DND-41 (cell line): ENCODE results near the gene CYREN.

Source experiments
- ATAC-seq: fragments of 200-7000 bp; cut with Tn5 transposase; 3 replicates; pipeline ENCODE4 v1.9.1; 2021; ENCODE audit warnings: low read depth; ENCODE audit not compliant: insufficient read depth
- DNase-seq: peaks from one replicate; pipeline ENCODE4 v3.0.0-alpha.2; 2020
- H2AFZ ChIP-seq: 2 replicates; pipeline ENCODE4 v1.6.0; 2012; ENCODE audit warnings: low read depth, low read length
- H3K27ac ChIP-seq: 2 replicates; pipeline ENCODE4 v1.5.1; 2012; ENCODE audit warnings: low read length, inconsistent platforms
- H3K27me3 ChIP-seq: fragments of 200-600 bp; sonication (generic); 2 replicates; pipeline ENCODE4 v1.6.0; 2012; ENCODE audit warnings: low read length, mild to moderate bottlenecking, inconsistent platforms; ENCODE audit not compliant: insufficient read depth, poor library complexity
- H3K36me3 ChIP-seq: 2 replicates; pipeline ENCODE4 v1.5.1; 2012; ENCODE audit warnings: low read length, inconsistent platforms; ENCODE audit not compliant: insufficient read depth
- H3K4me1 ChIP-seq: 2 replicates; pipeline ENCODE4 v1.5.1; 2012; ENCODE audit warnings: mild to moderate bottlenecking, low read length; ENCODE audit not compliant: insufficient read depth
- H3K4me2 ChIP-seq: 2 replicates; pipeline ENCODE4 v1.6.0; 2012; ENCODE audit warnings: mild to moderate bottlenecking, moderate library complexity, low read length, inconsistent platforms; ENCODE audit not compliant: insufficient read depth
- H3K4me3 ChIP-seq, 2 experiments: fragments of 200-600 bp in 1 of 2; shearing (Covaris generic) in 1 of 2; 2 replicates each; pipeline ENCODE4 v1.5.1; 2012 to 2016; ENCODE audit warnings: inconsistent platforms in 2 of 2, low read length in 2 of 2, mild to moderate bottlenecking in 2 of 2, low read depth in 1 of 2, moderate library complexity in 1 of 2
- H3K79me2 ChIP-seq: 2 replicates; pipeline ENCODE4 v1.6.0; 2012; ENCODE audit warnings: low read length, inconsistent platforms; ENCODE audit not compliant: insufficient read depth
- H3K9ac ChIP-seq: 2 replicates; pipeline ENCODE4 v1.6.0; 2012; ENCODE audit warnings: low read depth, mild to moderate bottlenecking, inconsistent platforms, low read length, moderate library complexity
- H3K9me3 ChIP-seq: 2 replicates; pipeline ENCODE4 v1.5.1; 2012; ENCODE audit warnings: low read length, moderate library complexity, mild to moderate bottlenecking, inconsistent platforms; ENCODE audit not compliant: insufficient read depth, severe bottlenecking
- H4K20me1 ChIP-seq: 2 replicates; pipeline ENCODE4 v1.6.0; 2012; ENCODE audit warnings: low read length; ENCODE audit not compliant: insufficient read depth
- CTCF ChIP-seq: IDR thresholded peaks from 2 replicates; pipeline ENCODE4 v1.5.1; 2012; ENCODE audit warnings: borderline replicate concordance, low read length, moderate library complexity, mild to moderate bottlenecking; ENCODE audit not compliant: poor library complexity, severe bottlenecking; ENCODE audit errors: extremely low read depth
- EZH2 ChIP-seq: IDR thresholded peaks from 3 replicates; pipeline ENCODE4 v1.6.1; 2012; ENCODE audit warnings: borderline replicate concordance, low read depth, mild to moderate bottlenecking, moderate library complexity, low read length, inconsistent platforms; ENCODE audit not compliant: severe bottlenecking

CYREN gene

GRCh38 chr7:135165862-135166261, 4.6 kb downstream of the CYREN start:
- H3K27ac ChIP-seq = no peak overlapping the region
- no peak overlapping the region for H3K4me3 ChIP-seq

GRCh38 chr7:135164357-135165061, 6.0 kb downstream of the CYREN start:
- no peak overlapping the region for H3K4me2 ChIP-seq
- H3K79me2 ChIP-seq = peaks cover 23% of the 10 kb centered on the region
- H3K9ac ChIP-seq = no peak overlapping the region
- H4K20me1 ChIP-seq = peaks cover 10% of the 10 kb centered on the region; the same call in 1 of the 2 replicates
- no peak overlapping the region for H3K27ac ChIP-seq
- H3K9me3 ChIP-seq = no peaks in the 10 kb centered on the region
- no peak overlapping the region for H3K4me3 ChIP-seq
- H2AFZ ChIP-seq = no peak overlapping the region
- peaks cover 54% of the 10 kb centered on the region for H3K36me3 ChIP-seq
- peaks cover 33% of the 10 kb centered on the region for H3K4me1 ChIP-seq
- DNase-seq = no peak
- no peaks in the 10 kb centered on the region for H3K27me3 ChIP-seq
- peak; percentile 17; the same call in 2 of the 3 replicates for ATAC-seq
- TF ChIP-seq EZH2 = no peak
- no peak for TF ChIP-seq CTCF

More at GRCh38 chr7:135165862-135166261, 4.6 kb downstream of the CYREN start:
- H4K20me1 ChIP-seq = peaks cover 10% of the 10 kb centered on the region; the same call in 1 of the 2 replicates
- no peak overlapping the region for H3K9ac ChIP-seq
- no peaks in the 10 kb centered on the region for H3K9me3 ChIP-seq
- H2AFZ ChIP-seq = no peak overlapping the region
- DNase-seq (no peak), ATAC-seq (no peak)
- peaks cover 29% of the 10 kb centered on the region for H3K4me1 ChIP-seq
- H3K79me2 ChIP-seq = peaks cover 34% of the 10 kb centered on the region
- TF ChIP-seq EZH2 (no peak), CTCF (no peak)
- H3K4me2 ChIP-seq = no peak overlapping the region
- peaks cover 54% of the 10 kb centered on the region for H3K36me3 ChIP-seq
- no peaks in the 10 kb centered on the region for H3K27me3 ChIP-seq

- peaks cover 4% of the 10 kb centered on the region; the same call in 1 of the 2 replicates for H4K20me1 ChIP-seq
- H3K9ac ChIP-seq = no peak overlapping the region
- no peak for TF ChIP-seq EZH2
- TF ChIP-seq CTCF = no peak
- H3K4me1 ChIP-seq = peaks cover 17% of the 10 kb centered on the region
- no peaks in the 10 kb centered on the region for H3K27me3 ChIP-seq
- peaks cover 47% of the 10 kb centered on the region for H3K36me3 ChIP-seq
- H2AFZ ChIP-seq = no peak overlapping the region
- no peak for ATAC-seq
- DNase-seq = no peak
- no peak overlapping the region for H3K27ac ChIP-seq
- peaks cover 5% of the 10 kb centered on the region; the same call in 1 of the 2 replicates for H3K79me2 ChIP-seq
- H3K4me2 ChIP-seq = no peak overlapping the region
- no peak overlapping the region for H3K4me3 ChIP-seq
- peaks cover 3% of the 10 kb centered on the region for H3K9me3 ChIP-seq
Measured at GRCh38 chr7:135162382-135163001, 8.0 kb downstream of the CYREN start.
